ENCODE data around the gene PRPSAP2. TPM values are rescaled to one million over a fixed set of nuclear protein-coding genes. Genes with fewer than 3 reads are reported as not detected.
"Not testable (repeated sequence)": the region's sequence is repeated elsewhere in the genome, so short reads cannot be mapped to it uniquely, and the experiment has no call there.

Gene PRPSAP2
- total RNA-seq, 1 experiment from 2014 or later = 48.3 TPM

DNA sequence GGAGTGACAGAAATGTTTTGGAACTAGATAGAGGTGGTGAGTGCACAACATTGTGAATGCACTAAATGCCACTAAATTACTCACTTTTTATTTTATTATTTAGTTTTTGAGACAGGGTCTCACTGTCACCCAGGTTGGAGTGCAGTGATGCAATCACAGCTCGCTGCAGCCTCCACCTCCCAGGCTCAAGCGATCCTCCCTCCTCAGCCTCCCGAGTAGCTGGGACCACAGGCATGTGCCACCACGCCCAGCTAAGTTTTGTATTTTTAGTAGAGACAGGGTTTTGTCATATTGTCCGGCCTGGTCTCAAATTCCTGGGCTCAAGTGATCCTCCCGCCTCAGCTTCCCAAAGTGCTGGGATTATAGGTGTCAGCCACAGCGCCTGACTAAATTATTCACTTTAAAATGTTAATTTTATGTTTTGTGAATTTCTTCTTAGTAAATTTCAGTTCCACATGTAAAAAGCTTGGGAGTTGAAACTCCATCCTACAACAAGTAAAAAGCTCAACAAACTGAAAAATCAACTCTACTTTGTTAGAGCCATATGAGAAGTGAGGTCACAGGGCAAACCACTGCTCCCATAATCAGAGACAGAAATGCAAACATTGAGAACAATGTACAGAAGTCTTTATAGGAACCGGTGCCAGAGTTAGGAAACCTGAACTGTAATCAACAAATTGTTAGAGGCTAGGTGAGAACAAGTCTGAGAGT lies 80.2 kb downstream of the PRPSAP2 start:
- no peak for DNase-seq (ENCODE audit: low spot score)

- DNase-seq (ENCODE audit: low spot score) = no peak
These were observed 80.7 kb downstream of the PRPSAP2 start for GRCh38 chr17:18938692-18939023.

DNA sequence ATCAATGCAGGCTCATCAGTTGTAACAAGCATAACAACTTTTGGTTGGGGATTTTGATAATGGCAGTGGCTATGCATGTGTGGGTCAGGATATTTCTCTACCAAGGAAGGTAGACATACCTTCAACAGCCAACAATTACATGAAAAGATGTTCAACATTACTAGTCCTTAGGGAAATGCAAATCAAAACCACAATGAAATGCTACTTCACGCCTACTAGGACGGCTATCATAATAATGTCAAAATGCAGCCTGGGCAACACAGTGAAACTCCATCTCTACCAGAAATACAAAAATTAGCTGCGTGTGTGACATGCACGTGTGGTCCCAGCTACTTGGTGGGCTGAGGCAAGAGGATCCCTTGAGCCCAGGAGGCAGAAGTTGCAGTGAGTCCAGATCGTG lies 86.7 kb downstream of the PRPSAP2 start:
- no peak for DNase-seq (ENCODE audit: low spot score)

DNA sequence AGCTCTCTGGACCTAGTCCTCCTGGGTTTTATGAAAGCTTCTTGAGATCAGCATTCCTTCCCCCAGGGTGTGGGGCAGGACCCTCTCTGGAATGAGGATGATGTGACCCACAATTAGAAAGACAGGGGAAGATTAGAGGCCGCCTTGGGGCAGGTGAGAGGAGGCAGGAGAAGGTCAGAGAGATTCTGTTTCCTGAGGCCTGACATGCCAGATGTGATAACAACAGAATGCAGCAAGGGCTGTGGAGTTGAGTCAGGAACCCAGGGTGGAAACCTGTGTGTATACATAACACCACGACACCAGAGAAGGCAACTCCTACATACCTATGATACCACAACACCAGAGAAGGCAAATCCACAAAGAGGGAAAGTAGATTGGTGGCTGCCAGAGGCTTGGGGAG lies 88.6 kb downstream of the PRPSAP2 start:
- no peak for DNase-seq (ENCODE audit: low spot score)

- no peak for DNase-seq (ENCODE audit: low spot score)
These were observed 89.9 kb downstream of the PRPSAP2 start for GRCh38 chr17:18947866-18948265.

DNA sequence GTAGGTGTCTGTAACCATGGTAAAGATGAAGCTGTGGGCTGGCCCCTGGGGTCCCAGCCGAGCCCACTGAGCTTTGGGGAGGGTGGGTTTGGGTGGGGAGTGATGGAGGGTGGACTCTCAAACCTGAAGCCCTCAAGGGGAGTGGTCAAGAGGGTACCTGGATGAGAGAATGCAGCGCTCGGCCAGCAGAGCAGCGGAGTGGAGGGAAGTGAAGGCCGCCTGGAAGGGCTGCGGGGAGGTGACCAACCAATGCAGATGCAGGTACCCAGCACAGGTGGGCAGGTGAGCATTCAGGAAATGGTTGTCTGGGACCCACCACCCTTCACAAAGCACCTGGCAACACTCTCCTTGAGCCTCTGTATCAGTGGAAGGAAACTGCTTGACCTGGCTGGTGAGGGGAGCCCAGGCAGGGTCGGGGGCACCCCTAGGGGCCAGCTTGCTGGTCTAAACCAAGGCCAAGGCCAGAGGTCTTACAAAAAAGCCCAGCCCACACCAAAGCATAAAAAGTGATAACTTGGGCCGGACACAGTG lies 90.6 kb downstream of the PRPSAP2 start:
- DNase-seq (ENCODE audit: low spot score) = no peak

- DNase-seq (ENCODE audit: low spot score) = no peak
These were observed 91.6 kb downstream of the PRPSAP2 start for GRCh38 chr17:18949566-18949965.

GRCh38 chr17:18950346-18950745 lies 92.4 kb downstream of the PRPSAP2 start:
- no peak for DNase-seq (ENCODE audit: low spot score)

- DNase-seq (ENCODE audit: low spot score) = no peak
These were observed 93.3 kb downstream of the PRPSAP2 start for GRCh38 chr17:18950944-18951905.

- no peak for DNase-seq (ENCODE audit: low spot score)
These were observed 94.3 kb downstream of the PRPSAP2 start, which contains the start of gene SLC5A10 for GRCh38 chr17:18951941-18952842. Gene SLC5A10 (plus strand): TSS chr17:18952165. CDS start chr17:18952206, 41 bp downstream.

- DNase-seq (ENCODE audit: low spot score) = no peak
These were observed 95.3 kb downstream of the PRPSAP2 start for GRCh38 chr17:18953231-18953728.

- no peak for DNase-seq (ENCODE audit: low spot score)
These were observed 96.4 kb downstream of the PRPSAP2 start for GRCh38 chr17:18954321-18954720.

- DNase-seq (ENCODE audit: low spot score) = no peak
These were observed 97.1 kb downstream of the PRPSAP2 start for GRCh38 chr17:18955009-18955408.

DNA sequence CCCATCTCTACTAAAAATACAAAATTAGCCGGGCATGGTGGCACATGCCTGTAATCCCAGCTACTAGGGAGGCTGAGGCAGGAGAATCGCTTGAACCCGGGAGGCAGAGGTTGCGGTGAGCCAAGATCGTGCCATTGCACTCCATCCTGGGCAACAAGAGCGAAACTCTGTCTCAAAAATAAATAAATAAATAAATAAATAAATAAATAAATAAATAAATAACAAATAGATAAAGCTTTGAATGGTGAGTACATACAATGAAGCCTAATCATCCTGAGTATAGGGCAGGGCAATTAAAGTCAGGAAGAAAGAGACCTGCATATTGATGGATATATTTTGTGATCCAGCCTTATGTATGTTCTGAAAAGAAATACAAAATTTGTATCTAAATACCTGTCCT lies 98.1 kb downstream of the PRPSAP2 start:
- DNase-seq (ENCODE audit: low spot score) = not testable (repeated sequence)

DNA sequence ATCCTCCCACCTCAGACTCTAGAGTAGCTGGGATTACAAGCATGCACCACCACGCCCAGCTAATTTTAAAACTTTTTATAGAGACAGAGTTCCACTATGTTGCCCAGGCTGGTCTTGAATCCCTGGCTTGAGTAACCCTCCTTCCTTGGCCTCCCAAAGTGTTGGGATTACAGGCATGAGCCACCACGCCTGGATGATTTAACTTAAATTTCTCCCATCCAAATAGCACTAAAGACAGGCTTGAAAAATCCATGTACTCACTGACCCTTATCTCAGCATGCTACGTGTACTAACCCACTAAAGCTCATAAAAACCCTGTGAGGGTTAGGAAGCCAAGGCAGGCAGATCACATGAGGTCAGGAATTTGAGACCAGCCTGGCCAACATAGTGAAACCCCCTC lies 98.7 kb downstream of the PRPSAP2 start:
- DNase-seq (ENCODE audit: low spot score) = no peak

GRCh38 chr17:18957831-18958230 lies 99.9 kb downstream of the PRPSAP2 start:
- DNase-seq (ENCODE audit: low spot score) = no peak

DNA sequence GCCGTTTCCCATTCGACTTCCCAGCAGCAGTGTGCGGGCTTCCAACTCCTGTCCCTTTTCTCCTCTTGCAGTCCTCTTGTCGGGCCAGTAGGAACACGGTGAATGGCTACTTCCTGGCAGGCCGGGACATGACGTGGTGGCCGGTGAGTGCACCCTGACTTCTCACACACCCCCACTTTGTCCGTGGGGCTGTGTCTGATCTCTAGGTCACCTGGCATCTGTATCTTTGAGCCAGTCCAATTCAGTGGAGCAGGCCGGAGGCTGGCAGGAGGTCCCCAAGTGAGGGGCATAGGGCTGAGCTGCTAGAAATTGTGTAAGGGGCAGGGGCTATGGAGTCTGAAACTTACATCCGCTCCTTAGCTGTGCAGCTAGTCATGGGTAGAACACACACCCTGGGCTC lies 100.7 kb downstream of the PRPSAP2 start:
- no peak for DNase-seq (ENCODE audit: low spot score)

DNA sequence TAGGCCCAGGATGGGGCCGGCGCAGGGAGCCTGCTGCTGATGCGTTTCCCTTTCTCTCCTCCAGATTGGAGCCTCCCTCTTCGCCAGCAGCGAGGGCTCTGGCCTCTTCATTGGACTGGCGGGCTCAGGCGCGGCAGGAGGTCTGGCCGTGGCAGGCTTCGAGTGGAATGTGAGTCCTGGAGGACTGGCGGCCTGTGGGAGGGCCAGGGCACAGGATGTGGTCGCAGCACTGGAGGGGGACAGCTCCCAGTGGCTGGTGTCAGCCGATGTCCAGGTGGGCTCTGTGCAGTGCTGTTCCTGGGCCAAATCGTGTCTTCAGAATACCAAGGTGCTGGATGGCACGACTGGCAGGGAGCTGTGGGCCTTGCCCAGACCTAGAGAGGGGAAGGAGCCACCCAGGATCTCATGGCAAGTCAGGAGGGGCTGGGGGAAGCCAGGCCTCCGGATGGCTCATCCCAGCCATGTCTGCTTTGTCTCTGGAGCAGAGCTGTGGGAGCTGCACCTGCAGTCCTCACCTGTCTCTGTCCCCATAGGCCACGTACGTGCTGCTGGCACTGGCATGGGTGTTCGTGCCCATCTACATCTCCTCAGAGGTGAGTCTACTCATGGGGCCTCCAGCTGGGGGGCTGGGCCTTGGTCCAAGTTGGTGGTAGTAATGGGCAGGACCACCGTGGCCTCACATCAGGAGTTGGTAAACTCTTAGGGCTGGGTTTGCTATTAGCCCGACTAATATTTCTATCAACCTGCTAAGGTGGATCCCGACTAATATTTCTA lies 101.3 kb downstream of the PRPSAP2 start:
- DNase-seq (ENCODE audit: low spot score) = no peak

GRCh38 chr17:18959845-18960240 lies 101.9 kb downstream of the PRPSAP2 start:
- no peak for DNase-seq (ENCODE audit: low spot score)

- no peak for DNase-seq (ENCODE audit: low spot score)
These were observed 102.3 kb downstream of the PRPSAP2 start for GRCh38 chr17:18960241-18960665.

All from H4 (cell line).